GM12878 (cell line): ENCODE results near the gene CLK1. TPM values are rescaled to one million over a fixed set of nuclear protein-coding genes. Genes with fewer than 3 reads are reported as not detected.

Experiments used
- ASH2L ChIP-seq: fragments of 300-600, 200-600 bp; sonication (generic); IDR thresholded peaks from 2 replicates; pipeline ENCODE4 v1.6.1; 2017; ENCODE audit warnings: low read depth, mild to moderate bottlenecking, borderline replicate concordance
- JUND ChIP-seq: IDR thresholded peaks from 2 replicates; pipeline ENCODE4 v1.6.1; 2012; ENCODE audit warnings: low read depth, mild to moderate bottlenecking, low read length, improper control_type of control experiment, moderate library complexity
- RAD51 ChIP-seq: fragments of 450-650 bp; IDR thresholded peaks from 2 replicates; pipeline ENCODE4 v1.6.1; 2016; ENCODE audit warnings: moderate library complexity, mild to moderate bottlenecking, inconsistent platforms
- SMARCA5 ChIP-seq: fragments of 450-650 bp; IDR thresholded peaks from 2 replicates; pipeline ENCODE4 v1.6.1; 2017; ENCODE audit warnings: mild to moderate bottlenecking
- TCF3 ChIP-seq: IDR thresholded peaks from 2 replicates; pipeline ENCODE4 v1.6.1; 2012; ENCODE audit warnings: low read depth, mild to moderate bottlenecking, low read length, borderline replicate concordance; ENCODE audit not compliant: insufficient read depth
- ZNF217 ChIP-seq: fragments of 450-650 bp; IDR thresholded peaks from 2 replicates; pipeline ENCODE4 v1.6.1; 2017; ENCODE audit warnings: antibody characterized with exemption, mild to moderate bottlenecking
- polyA plus RNA-seq, 11 experiments: library from polyadenylated mRNA; depleted of rRNA in 4 of 11; unstranded in 6 of 11; stranded (reverse) in 5 of 11; fragments of >200 nt; fragmentation: Nextera tagmentation in 4 of 11; fragmentation: Illumina TruSeq in 1 of 11; extraction: Ambion mirVana in 4 of 11; extraction: Trizol in 1 of 11; gene quantifications; 1 replicate in 1 of 11; 2 replicates in 10 of 11; pipeline versions ENCODE4 v1.2.1 to v1.2.3, GENCODE V29; 2011 to 2016; ENCODE audit warnings: inconsistent platforms in 2 of 11, missing spikeins in 2 of 11, low read depth in 1 of 11
- total RNA-seq, 4 experiments: library from RNA; depleted of rRNA in 3 of 4; stranded (reverse); fragments of >200 nt in 3 of 4; fragmentation: Illumina TruSeq in 1 of 4; extraction: Trizol in 1 of 4; gene quantifications; 2 replicates each; pipeline versions ENCODE4 v1.2.1 to v1.2.3, GENCODE V29; 2013 to 2021
- TF ChIP-seq, protein P1 (sequence below): IDR thresholded peaks from 2 replicates; pipeline ENCODE4 v1.6.1; 2012; ENCODE audit warnings: low read length, inconsistent platforms
- TF ChIP-seq, protein P2 (sequence below): fragments of 450-650 bp; formaldehyde crosslinking; IDR thresholded peaks from 2 replicates; pipeline ENCODE4 v1.4.0; 2022; ENCODE audit warnings: mild to moderate bottlenecking, moderate library complexity

Gene CLK1
- total and polyA plus RNA-seq, 10 of the 15 experiments (the other 5 are each of a cell fraction or from before 2014, with no cell fraction given) = 61.2 to 221 (median 80.1) TPM

DNA sequence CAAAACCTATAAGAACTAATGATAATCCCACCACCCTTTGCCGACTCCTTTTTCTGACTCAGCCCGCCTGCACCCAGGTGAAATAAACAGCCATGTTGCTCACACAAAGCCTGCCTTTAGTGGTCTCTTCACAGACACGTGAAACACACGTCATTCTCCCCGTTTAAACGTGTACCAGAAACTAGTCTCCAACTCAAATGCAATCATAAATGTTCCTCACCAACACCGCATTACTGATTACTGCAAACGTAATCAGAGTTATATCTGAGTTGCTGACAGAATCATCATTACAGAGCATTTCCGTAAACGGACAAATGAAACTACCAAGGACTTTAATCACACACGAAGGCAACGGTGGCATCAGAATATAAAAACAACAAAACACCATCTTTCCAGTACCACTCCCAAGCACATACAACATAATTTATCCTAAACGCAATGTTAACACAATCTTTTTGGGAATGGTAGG, 1.9 kb downstream of the CLK1 start (continued):
- TF ChIP-seq RAD51 (peak; percentile 67), SMARCA5 (no peak), TCF3 (no peak), JUND (no peak), ASH2L (no peak), ZNF217 (no peak)
- TF ChIP-seq, protein P1, sequence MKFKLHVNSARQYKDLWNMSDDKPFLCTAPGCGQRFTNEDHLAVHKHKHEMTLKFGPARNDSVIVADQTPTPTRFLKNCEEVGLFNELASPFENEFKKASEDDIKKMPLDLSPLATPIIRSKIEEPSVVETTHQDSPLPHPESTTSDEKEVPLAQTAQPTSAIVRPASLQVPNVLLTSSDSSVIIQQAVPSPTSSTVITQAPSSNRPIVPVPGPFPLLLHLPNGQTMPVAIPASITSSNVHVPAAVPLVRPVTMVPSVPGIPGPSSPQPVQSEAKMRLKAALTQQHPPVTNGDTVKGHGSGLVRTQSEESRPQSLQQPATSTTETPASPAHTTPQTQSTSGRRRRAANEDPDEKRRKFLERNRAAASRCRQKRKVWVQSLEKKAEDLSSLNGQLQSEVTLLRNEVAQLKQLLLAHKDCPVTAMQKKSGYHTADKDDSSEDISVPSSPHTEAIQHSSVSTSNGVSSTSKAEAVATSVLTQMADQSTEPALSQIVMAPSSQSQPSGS = peak; percentile 32; the same call in 1 of the 2 replicates
- TF ChIP-seq, protein P2, sequence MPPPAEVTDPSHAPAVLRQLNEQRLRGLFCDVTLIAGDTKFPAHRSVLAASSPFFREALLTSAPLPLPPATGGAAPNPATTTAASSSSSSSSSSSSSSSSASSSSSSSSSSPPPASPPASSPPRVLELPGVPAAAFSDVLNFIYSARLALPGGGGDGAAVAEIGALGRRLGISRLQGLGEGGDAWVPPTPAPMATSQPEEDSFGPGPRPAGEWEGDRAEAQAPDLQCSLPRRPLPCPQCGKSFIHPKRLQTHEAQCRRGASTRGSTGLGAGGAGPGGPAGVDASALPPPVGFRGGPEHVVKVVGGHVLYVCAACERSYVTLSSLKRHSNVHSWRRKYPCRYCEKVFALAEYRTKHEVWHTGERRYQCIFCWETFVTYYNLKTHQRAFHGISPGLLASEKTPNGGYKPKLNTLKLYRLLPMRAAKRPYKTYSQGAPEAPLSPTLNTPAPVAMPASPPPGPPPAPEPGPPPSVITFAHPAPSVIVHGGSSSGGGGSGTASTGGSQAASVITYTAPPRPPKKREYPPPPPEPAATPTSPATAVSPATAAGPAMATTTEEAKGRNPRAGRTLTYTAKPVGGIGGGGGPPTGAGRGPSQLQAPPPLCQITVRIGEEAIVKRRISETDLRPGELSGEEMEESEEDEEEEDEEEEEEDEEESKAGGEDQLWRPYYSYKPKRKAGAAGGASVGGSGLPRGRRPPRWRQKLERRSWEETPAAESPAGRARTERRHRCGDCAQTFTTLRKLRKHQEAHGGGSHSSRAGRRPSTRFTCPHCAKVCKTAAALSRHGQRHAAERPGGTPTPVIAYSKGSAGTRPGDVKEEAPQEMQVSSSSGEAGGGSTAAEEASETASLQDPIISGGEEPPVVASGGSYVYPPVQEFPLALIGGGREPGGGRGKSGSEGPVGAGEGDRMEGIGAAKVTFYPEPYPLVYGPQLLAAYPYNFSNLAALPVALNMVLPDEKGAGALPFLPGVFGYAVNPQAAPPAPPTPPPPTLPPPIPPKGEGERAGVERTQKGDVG (CRISPR knock-in tag) = no peak
